Neural cell (in vitro differentiated cells): ENCODE measurements around the gene SRSF5.

Source experiments
- EP300 ChIP-seq: fragments of 450-650 bp; conservative IDR thresholded peaks from 2 replicates; pipeline ENCODE4 v1.6.1; 2014; ENCODE audit warnings: antibody characterized with exemption, mild to moderate bottlenecking, moderate library complexity; ENCODE audit not compliant: poor library complexity, severe bottlenecking
- EZH2 ChIP-seq: fragments of 200-600, 300-800 bp; shearing (Covaris generic), sonication (generic); IDR thresholded peaks from 2 replicates; pipeline ENCODE4 v1.6.1; 2014; ENCODE audit warnings: antibody characterized with exemption, low read length, borderline replicate concordance, mild to moderate bottlenecking; ENCODE audit not compliant: insufficient read depth, poor library complexity, severe bottlenecking
- MXI1 ChIP-seq: fragments of 450-650 bp; conservative IDR thresholded peaks from 2 replicates; pipeline ENCODE4 v1.6.1; 2014; ENCODE audit warnings: antibody characterized with exemption, mild to moderate bottlenecking; ENCODE audit not compliant: poor library complexity, severe bottlenecking
- TAF1 ChIP-seq: IDR thresholded peaks from 2 replicates; pipeline ENCODE4 v1.6.1; 2012; ENCODE audit warnings: low read depth
- TF ChIP-seq, protein P1 (sequence below): fragments of 450-650 bp; IDR thresholded peaks from 2 replicates; pipeline ENCODE4 v1.5.1; 2014; ENCODE audit warnings: antibody characterized with exemption, mild to moderate bottlenecking, moderate library complexity; ENCODE audit not compliant: poor library complexity, severe bottlenecking

DNA sequence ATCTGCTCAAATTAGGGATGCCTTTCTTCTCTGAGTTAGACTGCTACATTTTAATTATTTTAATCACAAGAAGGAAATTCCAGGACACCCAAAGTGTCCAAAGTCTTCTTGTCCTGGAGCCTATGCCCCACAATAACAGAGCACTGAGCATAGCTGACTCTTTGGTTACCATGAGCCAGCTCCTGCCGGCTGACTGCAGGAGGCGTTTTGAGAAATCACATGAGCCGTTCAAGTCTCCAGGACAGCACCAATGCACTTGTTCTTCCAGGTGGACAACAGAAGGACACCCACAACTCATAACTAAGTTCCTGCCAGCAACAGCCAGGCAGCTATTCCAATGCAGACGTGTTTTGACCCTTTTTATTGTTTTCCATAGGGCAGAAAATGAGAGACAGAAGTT lies 46.0 kb upstream of the SRSF5 start:
- TF ChIP-seq, protein P1, sequence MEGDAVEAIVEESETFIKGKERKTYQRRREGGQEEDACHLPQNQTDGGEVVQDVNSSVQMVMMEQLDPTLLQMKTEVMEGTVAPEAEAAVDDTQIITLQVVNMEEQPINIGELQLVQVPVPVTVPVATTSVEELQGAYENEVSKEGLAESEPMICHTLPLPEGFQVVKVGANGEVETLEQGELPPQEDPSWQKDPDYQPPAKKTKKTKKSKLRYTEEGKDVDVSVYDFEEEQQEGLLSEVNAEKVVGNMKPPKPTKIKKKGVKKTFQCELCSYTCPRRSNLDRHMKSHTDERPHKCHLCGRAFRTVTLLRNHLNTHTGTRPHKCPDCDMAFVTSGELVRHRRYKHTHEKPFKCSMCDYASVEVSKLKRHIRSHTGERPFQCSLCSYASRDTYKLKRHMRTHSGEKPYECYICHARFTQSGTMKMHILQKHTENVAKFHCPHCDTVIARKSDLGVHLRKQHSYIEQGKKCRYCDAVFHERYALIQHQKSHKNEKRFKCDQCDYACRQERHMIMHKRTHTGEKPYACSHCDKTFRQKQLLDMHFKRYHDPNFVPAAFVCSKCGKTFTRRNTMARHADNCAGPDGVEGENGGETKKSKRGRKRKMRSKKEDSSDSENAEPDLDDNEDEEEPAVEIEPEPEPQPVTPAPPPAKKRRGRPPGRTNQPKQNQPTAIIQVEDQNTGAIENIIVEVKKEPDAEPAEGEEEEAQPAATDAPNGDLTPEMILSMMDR: no peak
- TF ChIP-seq EZH2: no peak
- TF ChIP-seq TAF1: no peak
- TF ChIP-seq EP300: no peak
- TF ChIP-seq MXI1: no peak
